NCI-H82 (cell line): ENCODE measurements around the gene COPZ1.
A peak's percentile ranks its signal among the peaks of the same experiment; 100 is the strongest.
"Not testable (repeated sequence)": the region's sequence is repeated elsewhere in the genome, so short reads cannot be mapped to it uniquely, and the experiment has no call there.

Source experiments
- DNase-seq: peaks from one replicate; lab custom pipeline; 2025; lab: John Stamatoyannopoulos, UW

The COPZ1 gene

GRCh38 chr12:54294152-54294952, 30.6 kb upstream of the COPZ1 start:
- DNase-seq, result peak; percentile 75

DNA sequence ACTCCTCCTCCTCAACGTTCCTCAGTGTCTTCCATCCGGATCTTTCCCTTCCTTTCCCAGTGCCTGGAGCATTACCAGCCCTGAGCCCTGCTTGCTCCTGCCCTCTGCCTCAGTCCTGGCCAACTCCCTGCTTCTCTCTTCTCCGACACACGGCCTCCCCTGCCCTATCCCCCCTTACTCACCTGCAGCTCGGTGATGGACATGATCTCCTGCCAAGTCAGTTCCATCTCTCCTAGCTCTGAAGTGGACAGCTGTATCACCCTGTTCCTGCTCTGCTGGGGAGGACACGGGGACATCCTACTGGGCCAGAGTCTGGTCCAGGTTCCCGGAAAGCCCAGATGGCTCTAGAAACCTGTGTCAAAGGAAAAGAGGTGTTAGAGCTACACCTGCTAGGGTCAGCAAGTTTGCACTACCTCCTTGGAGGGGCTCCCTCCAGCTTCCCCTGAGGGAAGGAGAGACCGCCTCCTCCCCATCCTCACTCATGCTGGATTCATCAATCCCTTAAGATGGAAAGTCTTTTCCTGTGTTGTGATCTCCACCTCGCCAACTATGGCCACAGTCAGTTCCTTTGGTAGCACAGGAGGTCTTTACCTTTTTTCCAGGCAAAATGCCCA, 29.9 kb upstream of the COPZ1 start:
- DNase-seq, result no peak

DNA sequence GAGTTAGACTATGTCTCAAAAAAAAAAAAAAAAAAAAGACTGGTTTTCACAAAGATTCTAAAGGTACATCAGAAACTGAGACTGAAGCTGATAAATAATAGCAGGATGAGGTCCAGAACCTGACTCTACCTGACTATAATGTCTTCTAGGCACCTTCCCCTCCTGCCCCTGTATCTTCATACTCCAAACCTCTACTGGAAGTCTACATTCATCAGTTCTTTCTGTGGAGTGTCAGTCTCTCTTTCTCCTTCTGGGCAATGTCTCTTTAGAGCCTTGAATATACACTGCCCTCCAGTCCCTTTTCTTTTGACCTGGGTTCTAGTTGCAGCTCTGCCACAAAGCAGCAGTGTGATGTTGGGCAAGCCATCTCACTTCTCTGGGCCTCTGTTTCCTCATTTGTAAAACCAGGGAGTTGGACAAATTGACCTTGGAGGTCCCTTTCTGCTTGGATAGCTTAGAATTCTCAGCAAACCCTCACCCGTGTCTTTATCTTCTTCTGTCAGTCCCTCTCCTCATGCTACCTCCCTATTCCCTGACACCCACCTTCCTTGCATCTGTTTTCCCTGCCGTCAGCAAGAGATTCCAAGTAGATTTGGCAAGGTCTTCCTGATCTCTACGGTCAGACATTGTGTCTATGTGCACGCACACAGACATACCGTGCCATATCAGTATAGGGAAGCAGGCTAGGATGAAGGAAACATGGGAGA, 28.4 kb upstream of the COPZ1 start:
- DNase-seq, result no peak

- DNase-seq, result no peak
Measured at GRCh38 chr12:54298904-54299303, 26.0 kb upstream of the COPZ1 start.

GRCh38 chr12:54299515-54300224, 25.3 kb upstream of the COPZ1 start:
- no peak for DNase-seq

GRCh38 chr12:54300225-54300731, 24.7 kb upstream of the COPZ1 start:
- DNase-seq, result no peak

GRCh38 chr12:54300732-54301427, 24.1 kb upstream of the COPZ1 start, which contains the start of gene NFE2:
Gene NFE2 (minus strand): TSS chr12:54301015. CDS start chr12:54295248, 5,767 bp downstream.
- peak; percentile 72 for DNase-seq

DNA sequence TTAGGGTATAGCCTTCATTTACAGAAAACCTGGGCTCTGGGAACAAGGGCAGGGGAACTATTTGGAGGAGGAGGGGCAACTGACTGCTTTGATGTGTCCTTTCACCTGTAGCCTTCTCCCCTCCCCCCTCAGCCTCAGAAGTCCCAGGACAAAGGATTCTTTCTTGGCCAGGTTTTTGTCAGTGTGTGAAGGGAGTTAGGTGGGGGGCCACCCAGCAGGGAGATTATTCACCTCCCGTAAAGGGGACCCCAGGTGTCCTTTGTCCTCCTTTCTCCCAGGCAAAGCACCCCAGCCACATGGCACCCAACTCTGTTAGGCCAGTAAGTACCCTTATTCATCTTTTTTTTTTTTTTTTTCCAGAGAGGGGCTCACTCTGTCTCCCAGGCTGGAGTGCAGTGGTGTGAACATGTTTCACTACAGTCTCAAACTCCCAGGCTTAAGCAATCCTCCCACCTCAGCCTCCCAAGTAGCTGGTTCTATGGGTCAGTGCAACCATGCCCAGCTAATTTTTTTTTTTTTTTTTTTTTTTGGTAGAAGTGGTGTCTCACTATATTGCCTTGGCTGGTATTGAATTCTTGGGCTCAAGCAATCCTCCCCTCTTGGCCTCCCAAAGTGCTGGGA, 23.4 kb upstream of the COPZ1 start:
- no peak for DNase-seq

GRCh38 chr12:54303640-54304039, 21.3 kb upstream of the COPZ1 start:
- DNase-seq, result no peak

GRCh38 chr12:54304187-54304810, 20.6 kb upstream of the COPZ1 start:
- no peak for DNase-seq

DNA sequence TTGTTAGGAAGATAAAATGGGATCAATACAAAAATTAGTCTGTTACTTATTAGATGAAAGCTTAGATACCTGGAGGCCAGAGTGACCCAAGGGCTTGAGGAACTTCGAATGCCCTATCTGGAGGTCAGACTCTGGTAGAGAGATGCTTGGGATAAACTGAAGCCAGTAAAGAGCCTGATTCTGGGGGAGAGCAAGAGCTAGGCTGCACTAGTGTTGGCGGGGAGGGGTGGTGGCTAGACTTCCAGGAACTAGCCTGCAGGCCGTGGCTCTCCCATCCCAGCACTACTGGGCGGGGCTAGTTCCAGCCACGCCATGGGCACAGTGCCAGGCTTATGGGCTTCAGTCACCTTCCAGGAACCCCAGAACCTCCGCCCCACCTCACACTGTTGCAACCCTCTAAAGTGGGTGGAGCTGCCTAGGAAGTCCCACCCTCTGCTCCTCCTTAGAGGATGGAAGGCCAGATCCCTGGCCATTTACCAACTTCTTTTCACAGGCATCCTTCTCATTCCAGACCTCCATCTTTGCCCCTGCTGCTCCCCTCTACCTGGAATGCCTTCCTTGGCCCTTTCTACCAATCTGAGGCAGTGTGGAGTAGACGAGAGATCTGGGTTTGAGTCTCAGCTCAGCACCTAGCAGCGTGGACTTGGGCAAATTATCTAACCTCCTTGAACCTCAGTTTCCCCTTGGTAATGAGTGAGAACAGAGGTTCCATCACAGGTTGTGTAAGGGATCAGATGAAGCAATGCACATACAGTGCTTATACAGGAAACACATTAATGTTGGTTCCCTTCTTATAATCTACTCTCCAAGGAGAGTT, 17.8 kb upstream of the COPZ1 start:
- DNase-seq, result no peak

DNA sequence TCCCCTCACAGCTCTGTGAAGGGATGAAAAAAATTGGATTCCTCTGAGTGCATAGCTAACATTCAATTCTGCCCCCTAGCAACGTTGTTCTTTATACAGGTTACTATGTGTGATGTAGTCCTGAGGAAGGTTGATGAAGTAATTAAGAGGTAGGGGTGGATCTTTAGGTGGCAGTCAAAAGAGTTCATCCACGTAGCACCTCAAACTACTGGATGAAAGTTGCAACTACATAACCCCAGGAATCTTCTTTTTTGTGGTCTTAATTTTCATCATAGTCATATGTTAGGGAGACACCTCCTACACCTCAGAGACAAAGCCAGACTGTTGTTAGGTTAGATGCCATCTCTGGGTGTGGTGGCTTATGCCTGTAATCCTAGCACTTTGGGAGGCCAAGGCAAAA, 13.9 kb upstream of the COPZ1 start:
- no peak for DNase-seq

DNA sequence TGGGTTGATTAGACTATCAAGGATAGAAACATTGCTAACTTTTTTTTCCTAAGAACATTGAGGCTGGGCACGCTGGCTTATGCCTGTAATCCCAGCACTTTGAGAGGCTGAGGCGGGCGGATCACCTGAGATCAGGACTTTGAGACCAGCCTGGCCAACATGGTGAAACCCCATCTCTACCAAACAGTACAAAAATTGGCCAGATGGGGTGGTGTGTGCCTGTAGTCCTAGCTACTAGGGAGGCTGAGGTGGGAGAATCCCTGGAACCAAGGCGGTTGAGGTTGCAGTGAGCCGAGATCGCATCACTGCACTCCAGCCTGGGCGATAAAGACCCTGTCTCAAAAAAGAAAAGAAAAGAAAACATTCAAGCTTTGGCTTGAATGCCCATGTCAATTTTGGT, 12.6 kb upstream of the COPZ1 start:
- not testable (repeated sequence) for DNase-seq

DNA sequence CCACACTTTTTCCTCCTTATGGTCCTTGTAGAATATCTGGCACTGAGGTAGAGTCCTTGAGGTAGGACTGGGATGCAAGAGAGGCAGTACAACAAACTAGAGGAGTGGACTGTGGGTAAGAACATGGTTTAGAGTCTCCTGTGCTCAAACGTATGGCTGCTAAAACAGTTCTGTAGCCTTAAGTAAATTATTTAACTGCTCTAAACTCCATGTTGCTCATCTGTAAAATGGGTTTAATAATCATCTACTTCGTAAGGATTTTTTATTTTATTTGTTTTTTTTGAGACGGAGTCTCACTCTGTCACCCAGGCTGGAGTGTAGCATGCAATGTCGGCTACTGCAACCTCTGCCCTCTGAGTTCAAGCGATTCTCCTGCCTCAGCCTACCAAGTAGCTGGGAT, 3.6 kb upstream of the COPZ1 start:
- DNase-seq, result no peak

DNA sequence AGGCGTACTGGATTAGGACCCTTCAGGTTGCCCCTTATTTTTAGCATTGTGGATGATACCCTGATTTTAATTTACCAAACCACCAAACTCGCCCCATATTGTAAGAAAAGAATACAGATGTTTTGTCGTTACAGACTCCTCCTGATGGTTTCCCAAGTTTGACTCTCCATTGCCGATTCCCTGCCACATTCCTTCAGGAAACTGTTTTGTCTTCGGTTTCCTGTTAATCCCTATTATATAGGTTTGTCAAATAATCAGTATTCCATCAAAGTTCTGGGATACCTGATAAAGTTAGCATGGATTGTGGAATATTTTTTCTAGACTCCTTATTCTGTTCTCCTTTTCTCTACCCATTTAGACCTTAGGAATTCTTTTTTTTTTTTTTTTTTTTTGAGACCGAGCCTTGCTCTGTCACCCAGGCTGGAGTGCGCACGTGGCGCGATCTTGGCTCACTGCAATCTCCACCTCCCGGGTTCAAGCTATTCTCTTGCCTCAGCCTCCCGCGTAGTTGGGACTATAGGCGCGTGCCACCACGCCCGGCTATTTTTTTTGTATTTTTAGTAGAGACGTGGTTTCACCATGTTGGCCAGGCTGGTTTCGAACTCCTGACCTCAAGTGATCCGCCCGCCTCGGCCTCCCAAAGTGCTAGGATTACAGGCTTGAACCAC, 645 bp downstream of the COPZ1 start:
- not testable (repeated sequence) for DNase-seq

GRCh38 chr12:54328595-54329337, 3.8 kb downstream of the COPZ1 start:
- peak; percentile 64 for DNase-seq

DNA sequence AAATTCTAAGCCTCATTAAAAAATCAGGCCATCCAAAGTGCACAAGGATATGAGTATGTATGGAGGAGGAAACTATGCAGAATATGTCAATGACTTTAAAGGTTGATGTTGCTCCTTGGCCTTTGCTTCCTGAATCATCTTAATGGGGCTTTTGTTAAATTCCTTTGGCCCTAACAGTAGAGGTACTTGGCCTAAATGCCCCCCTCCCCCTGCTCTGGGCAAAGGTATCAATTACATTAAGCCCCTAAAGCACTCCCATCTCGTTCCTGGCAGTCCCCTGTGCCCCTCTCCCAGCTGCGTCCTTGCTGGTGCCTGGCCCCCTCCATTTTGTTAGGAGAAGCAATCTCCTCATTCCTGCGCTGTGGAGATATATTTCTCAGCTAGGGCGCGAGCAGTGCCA, 4.8 kb downstream of the COPZ1 start:
- DNase-seq, result peak; percentile 88

DNA sequence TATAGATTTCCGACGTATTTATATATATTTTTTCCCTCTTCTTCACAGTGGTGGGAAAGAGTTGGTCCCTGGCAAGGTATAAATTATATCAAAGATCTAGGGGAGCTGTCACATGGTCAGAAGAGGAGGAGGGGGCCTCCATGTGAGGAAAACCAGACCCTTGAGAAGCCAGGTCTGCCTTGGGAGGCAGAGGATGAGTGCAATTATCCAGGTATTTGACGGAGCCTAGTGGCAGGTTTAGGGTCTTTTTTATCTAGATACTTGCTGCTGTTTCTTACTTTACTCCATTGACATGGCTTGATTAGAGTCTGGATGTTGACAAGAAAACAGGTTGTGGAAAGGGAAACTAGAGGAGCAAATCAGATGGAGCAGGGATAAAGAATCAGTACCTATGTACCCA, 5.5 kb downstream of the COPZ1 start:
- DNase-seq, result no peak
